Measurements from ENCODE around the gene FOXL3.

Gene FOXL3

DNA sequence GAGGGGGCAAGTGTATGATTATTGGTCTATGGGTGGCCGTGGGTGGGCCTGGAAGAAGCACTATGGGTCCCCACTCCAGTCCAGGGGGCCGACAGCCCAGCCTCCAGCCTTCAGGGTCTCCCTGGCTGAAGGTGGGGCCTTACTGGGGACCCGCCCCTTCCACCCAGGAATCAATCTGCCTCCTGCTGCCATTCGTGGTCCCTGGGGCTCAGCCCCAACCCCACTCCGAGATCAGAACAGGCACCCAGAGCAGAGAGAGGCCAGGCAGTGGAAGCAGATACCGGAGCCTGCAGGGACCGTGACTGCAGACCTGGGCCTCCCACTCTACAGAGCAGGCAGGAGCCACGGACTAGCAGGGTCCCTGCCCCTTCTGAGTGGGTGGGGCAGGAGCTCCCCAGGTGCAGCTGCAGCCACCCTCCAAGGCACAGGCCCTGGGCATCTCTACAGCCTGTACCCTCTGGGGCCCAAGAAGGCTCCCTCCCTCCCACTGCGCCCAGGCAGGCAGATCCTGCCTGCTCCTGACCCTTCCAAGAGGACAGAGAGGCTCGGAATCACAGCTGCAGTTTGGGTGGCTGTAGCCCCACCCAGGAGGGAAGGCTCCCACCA is 13.6 kb upstream of the FOXL3 start:
- TF ChIP-seq, protein P1, sequence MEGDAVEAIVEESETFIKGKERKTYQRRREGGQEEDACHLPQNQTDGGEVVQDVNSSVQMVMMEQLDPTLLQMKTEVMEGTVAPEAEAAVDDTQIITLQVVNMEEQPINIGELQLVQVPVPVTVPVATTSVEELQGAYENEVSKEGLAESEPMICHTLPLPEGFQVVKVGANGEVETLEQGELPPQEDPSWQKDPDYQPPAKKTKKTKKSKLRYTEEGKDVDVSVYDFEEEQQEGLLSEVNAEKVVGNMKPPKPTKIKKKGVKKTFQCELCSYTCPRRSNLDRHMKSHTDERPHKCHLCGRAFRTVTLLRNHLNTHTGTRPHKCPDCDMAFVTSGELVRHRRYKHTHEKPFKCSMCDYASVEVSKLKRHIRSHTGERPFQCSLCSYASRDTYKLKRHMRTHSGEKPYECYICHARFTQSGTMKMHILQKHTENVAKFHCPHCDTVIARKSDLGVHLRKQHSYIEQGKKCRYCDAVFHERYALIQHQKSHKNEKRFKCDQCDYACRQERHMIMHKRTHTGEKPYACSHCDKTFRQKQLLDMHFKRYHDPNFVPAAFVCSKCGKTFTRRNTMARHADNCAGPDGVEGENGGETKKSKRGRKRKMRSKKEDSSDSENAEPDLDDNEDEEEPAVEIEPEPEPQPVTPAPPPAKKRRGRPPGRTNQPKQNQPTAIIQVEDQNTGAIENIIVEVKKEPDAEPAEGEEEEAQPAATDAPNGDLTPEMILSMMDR (IDR thresholded peaks at IDR 0.05): no peak

DNA sequence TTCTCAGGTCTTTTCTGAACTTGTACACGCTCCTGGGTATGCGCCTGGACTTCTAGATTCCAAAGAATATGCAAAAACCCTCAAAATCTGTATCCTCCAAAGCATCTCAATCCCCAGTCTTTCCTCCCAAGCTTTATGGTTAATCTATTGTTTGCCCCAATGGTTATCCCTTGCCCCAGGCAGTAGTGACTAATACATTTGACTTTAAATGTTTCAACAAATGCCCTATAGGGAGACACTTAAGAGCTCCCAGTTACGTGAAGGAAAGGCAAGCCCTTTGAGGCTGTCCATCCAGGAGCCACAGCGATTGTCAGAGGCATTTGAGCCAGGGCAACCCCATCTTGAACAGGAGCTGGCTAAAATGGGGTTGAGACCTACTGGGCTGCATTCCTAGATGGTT is 12.7 kb upstream of the FOXL3 start:
- TF ChIP-seq, protein P1 (IDR thresholded peaks at IDR 0.05): no peak

DNA sequence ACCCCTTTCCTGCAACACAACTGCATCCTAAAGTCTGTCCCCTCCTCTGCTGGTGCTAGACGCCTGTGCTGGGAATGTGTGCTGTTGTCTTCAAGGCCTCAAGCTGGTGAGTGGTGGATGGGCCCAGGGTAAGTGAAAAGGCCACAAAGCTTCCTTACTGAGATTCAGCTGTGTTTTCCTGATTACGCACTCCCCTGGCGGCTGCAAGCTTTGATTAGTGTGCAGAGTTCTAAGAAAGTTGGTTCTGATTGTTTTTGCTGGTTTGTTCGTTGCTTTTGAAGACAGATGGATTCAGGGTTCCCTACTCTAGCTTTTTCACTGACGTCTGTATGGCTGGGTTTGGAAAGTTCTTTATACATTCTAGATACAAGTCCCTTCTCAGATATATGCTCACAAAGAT is 11.9 kb upstream of the FOXL3 start:
- TF ChIP-seq, protein P1 (IDR thresholded peaks at IDR 0.05): no peak

DNA sequence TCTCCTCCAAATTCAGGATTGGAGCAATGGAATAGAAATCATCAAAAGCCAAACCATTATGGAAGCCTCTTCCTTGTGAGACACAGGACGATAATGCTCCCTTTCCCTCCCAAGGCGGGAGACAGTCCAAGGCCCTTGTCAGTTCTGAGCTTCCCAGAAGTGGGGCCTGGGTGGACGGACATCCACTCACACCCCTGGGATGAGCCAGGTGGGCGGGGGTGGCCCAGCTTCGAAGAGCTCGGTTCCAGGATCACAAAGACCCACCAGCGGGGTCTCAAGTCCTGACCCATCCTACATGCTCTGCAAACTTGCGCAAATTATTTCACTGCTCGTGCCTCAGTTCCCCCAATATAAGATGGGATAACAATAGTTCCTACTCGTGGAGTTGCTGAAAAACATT is 10.1 kb upstream of the FOXL3 start:
- TF ChIP-seq, protein P1 (IDR thresholded peaks at IDR 0.05): no peak

DNA sequence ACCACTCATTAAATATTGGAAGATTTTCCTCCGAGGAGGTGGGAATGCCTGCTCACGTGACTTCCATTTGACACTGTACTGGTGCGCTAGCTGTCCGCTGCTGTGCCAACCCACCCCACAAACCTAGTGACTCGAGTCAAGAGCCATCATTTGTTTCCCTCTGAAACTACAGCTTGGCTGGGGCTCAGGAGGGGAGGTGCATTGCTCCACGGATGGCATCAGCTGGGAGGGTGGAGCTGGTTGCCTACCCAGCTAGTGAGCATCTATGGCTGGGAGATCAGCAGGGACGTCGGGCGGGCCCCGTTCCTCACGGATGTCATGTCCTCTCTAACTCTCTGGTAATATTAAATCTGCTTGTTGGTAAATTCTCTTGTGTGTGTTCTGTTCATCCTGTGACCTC is 9.5 kb upstream of the FOXL3 start:
- TF ChIP-seq, protein P1 (IDR thresholded peaks at IDR 0.05): no peak

DNA sequence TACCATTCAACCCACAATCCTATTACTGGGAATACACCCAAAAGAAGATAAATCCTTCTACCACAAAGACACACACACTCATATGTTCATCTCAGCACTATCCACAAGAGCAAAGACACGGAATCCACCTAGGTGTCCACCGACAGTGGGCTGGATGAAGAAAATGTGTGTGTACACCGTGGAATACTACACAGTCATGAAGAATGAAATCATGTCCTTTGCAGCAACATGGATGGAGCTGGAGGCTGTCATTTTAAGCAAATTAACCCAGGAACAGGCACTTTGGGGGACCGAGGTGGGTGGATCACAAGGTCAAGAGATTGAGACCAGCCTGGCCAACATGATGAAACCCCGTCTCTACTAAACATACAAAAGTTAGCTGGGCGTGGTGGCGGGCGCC is 8.3 kb upstream of the FOXL3 start:
- TF ChIP-seq, protein P1 (IDR thresholded peaks at IDR 0.05): no peak

DNA sequence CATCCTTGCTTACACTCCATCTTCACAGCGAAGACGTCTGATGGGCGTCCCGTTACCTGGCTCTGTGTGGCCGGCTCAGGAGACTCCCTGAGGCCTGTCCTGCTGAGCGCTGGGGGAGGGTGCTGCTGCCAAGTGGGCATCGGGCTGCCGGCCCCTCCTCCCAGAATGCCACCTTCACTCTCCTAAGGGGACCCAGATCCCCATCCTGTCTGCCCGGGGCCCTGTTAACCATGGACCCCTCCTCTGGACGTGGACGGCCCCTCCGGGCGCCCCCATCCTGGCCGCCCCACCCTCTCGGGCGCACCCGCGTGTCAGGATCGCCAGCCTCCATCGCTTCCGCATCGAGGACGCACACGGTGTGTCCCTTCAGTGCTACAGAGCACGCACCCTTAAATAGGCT is 7.3 kb upstream of the FOXL3 start:
- TF ChIP-seq, protein P1 (IDR thresholded peaks at IDR 0.05): no peak
